HG02938 (cell line): ENCODE data around the gene UNC45A.

Experiments used
- ATAC-seq: cut with Tn5 transposase; IDR thresholded peaks from one replicate; pipeline ENCODE4 v1.9.1; 2021; ENCODE audit warnings: mild to moderate bottlenecking, moderate library complexity; ENCODE audit not compliant: unreplicated experiment

Gene UNC45A

GRCh38 chr15:90959028-90959595 lies 24.0 kb downstream of the UNC45A start:
- no peak for ATAC-seq

- no peak for ATAC-seq
Observed at GRCh38 chr15:90959894-90960293, 24.8 kb downstream of the UNC45A start.

GRCh38 chr15:90960298-90961091 lies 25.4 kb downstream of the UNC45A start:
- no peak for ATAC-seq

GRCh38 chr15:90962021-90962420 lies 26.9 kb downstream of the UNC45A start:
- no peak for ATAC-seq

- ATAC-seq: no peak
Observed at GRCh38 chr15:90966262-90966661, 31.2 kb downstream of the UNC45A start.

GRCh38 chr15:90967206-90967605 lies 32.1 kb downstream of the UNC45A start:
- no peak for ATAC-seq

- no peak for ATAC-seq
Observed at GRCh38 chr15:90968434-90968833, 33.3 kb downstream of the UNC45A start.

- ATAC-seq: no peak
Observed at GRCh38 chr15:90970274-90970673, 35.2 kb downstream of the UNC45A start.

GRCh38 chr15:90972133-90972532 lies 37.0 kb downstream of the UNC45A start:
- ATAC-seq: no peak

GRCh38 chr15:90974216-90974615 lies 39.1 kb downstream of the UNC45A start:
- ATAC-seq: no peak

- no peak for ATAC-seq
Observed at GRCh38 chr15:90979582-90979981, 44.5 kb downstream of the UNC45A start.

- ATAC-seq: peak; percentile 80
Observed at GRCh38 chr15:90981681-90982080, 46.6 kb downstream of the UNC45A start.

GRCh38 chr15:90982135-90982534 lies 47.0 kb downstream of the UNC45A start:
- peak; percentile 39 for ATAC-seq

- no peak for ATAC-seq
Observed at GRCh38 chr15:90986790-90987507, 51.9 kb downstream of the UNC45A start.

GRCh38 chr15:90987561-90988141 lies 52.6 kb downstream of the UNC45A start:
- ATAC-seq: no peak

GRCh38 chr15:90988296-90988695 lies 53.2 kb downstream of the UNC45A start:
- ATAC-seq: no peak

- ATAC-seq: no peak
Observed at GRCh38 chr15:90989040-90989768, 54.1 kb downstream of the UNC45A start.

- no peak for ATAC-seq
Observed at GRCh38 chr15:90990446-90990845, 55.4 kb downstream of the UNC45A start.

GRCh38 chr15:90991587-90992285 lies 56.7 kb downstream of the UNC45A start:
- no peak for ATAC-seq

GRCh38 chr15:90994059-90994416 lies 59.0 kb downstream of the UNC45A start:
- peak; percentile 9 for ATAC-seq
